ENCODE measurements around the gene TBC1D5.
"Not testable (repeated sequence)": the region's sequence is repeated elsewhere in the genome, so short reads cannot be mapped to it uniquely, and the experiment has no call there.

Gene TBC1D5

GRCh38 chr3:17149076-17149475 lies 593.4 kb downstream of the TBC1D5 start:
- DNase-seq, result no peak

DNA sequence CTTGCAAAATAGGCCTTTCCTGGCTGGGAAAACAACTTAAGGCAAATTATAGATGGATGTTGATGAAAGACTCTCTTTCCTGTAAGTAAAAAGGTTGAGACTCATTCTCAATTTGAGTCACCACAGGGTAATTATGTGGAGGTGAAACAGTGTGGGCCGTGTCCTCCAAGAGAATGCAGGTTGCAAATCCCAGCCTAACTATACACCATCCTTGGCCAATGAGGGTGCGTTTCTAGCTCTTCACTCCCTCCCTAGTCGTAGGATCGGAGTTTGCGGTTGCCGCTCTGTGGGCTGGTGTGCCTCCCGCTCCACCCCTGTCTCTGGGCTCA lies 597.8 kb downstream of the TBC1D5 start:
- peak; percentile 21 for DNase-seq

DNA sequence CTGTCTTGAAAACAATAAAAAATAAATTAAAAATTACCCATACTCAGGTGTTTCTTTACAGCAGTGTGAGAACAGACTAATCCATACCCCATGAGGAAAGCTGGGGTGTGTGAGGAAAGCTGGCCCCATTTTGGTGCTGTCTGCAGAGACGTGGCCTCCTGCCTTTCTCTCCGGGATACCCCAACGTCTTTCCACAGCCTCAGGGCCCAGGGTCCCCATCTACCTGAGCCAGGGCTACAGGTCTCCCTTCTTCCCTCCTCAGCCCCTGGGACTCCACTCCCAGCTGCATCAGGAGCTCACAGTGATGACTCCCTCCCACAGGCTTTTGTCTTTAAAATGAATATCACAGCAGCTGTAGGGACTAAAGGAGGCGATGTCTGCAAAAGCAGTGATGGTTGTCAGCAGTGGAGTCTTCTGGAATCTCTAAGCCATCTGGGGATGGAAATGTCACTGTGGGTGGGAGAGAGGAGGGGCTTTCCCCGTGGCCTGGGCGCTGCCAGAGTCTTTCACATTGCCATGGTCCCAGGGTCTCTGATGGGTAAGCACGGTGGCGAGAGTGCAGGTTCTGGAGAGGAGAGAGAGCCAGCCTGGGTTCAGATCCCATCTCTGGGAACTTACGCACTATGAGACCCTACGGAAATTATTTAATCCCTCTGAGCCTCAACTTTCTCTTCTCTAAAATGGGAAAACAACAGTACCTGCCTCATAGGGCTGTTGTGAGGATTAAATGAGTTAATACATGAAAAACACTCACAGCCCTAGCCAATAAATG lies 598.4 kb downstream of the TBC1D5 start:
- no peak for DNase-seq

- DNase-seq, result no peak
These were observed 599.9 kb downstream of the TBC1D5 start for GRCh38 chr3:17142516-17142915.

GRCh38 chr3:17141699-17142098 lies 600.7 kb downstream of the TBC1D5 start:
- no peak for DNase-seq

DNA sequence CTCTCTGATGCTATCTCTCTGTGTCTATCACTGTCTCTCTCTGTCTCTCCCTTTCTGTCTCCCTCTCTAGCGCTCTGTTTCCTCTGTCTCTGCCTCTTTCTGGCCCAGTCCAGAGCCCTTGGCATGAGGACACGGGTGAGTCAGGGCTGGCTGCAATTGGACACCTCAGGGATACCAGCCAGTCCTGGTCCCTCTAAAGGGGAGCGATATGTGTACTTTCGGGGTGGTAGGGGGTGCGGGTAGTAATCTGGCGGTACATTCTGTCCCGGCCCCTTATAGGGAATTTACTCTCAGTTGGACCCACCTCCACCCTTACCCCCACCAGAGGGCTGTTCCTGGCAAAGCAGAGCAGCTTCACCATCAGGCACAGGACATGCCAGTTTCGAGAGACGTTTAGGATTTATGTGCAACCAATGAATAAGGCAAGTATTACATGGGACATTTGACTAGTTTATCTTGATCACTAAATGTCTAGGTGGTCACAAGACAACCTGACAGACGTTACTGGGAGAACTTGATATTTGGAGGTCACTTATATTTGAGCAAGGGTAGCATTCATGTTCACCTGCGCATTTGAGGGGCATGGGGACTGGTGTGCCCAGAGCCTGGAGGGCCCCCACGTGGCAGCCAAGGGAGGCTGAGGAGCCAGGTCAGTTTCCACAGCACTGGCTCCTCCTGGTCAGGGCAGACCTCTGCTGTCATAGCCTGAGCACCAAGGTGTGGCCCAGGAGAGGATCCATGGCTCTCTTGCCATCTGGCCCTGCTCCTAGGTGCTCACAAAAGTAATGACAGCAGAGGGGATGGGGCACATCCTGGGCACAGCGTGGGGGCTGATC lies 601.5 kb downstream of the TBC1D5 start:
- DNase-seq, result no peak

- no peak for DNase-seq
These were observed 604.0 kb downstream of the TBC1D5 start for GRCh38 chr3:17138246-17139039.

- DNase-seq, result no peak
These were observed 605.1 kb downstream of the TBC1D5 start for GRCh38 chr3:17137321-17137826.

DNA sequence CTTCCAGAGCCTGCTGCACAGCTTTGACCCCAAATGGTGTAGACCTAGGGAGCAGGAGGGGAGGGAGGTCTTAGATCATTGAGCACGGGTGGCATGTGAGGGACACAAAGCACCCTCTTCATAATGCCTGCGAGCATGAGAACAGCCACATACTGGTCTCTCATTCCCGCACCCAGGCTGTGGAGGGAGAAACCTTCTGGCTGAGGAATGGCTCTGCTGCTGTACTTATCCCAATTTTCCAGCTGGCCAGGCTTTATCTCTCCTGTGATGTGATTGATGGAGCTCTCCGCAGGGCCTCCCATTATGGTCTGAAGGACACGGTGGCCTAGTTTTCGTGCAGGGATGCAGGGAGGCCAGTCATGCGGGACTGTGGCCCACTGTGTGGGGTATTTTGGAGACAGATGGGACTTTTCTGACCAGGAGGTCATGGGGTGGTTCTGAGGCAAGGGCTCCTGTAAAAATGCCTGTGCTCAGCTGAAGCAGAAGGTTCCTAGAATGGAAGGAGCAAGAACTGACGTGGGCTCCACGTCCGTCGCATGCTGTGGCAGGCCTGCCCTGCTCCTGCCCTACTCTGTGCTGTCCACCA lies 606.2 kb downstream of the TBC1D5 start:
- no peak for DNase-seq

DNA sequence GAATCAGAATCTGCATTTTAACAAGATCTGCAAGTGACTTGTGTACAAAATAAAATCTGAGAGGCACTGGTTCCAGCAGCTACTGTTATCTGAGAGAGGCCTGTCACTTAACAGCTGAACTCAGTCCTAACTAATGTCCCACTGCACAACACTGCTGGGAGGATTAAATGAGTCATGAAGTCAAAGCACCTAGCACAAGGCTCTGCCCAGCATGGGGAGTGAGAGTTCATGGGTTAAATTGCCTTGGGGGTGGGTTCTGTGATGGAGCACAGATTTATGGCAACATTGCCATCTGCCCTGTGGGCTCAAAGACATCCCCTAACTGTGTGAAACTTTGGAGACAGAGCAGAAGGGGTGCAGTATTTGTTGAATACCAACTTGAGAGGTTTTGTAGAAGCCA lies 606.7 kb downstream of the TBC1D5 start:
- DNase-seq, result no peak

GRCh38 chr3:17133632-17134545 lies 608.5 kb downstream of the TBC1D5 start:
- no peak for DNase-seq

GRCh38 chr3:17132286-17133115 lies 609.9 kb downstream of the TBC1D5 start:
- no peak for DNase-seq

DNA sequence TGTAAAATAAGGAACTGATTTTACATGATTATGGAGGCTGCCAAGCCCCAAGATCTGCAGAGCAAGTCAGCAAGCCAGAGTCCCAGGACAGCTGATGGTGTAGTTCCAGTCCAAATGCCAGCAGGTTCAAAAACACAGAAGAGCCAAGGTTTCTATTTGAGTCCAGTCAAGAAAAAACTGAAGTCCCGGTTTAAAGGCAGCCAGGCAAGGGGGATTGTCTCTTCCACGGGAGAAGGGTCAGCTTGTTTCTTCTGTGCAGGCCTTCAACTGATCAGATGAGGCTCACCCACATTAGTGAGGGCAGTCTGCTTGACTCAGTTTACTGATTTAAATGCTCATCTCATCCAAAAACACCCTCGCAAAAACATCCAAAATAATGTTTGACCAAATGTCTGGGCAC lies 611.5 kb downstream of the TBC1D5 start:
- DNase-seq, result no peak

GRCh38 chr3:17129556-17129955 lies 612.9 kb downstream of the TBC1D5 start:
- no peak for DNase-seq

GRCh38 chr3:17128671-17129070 lies 613.8 kb downstream of the TBC1D5 start:
- DNase-seq, result not testable (repeated sequence)

DNA sequence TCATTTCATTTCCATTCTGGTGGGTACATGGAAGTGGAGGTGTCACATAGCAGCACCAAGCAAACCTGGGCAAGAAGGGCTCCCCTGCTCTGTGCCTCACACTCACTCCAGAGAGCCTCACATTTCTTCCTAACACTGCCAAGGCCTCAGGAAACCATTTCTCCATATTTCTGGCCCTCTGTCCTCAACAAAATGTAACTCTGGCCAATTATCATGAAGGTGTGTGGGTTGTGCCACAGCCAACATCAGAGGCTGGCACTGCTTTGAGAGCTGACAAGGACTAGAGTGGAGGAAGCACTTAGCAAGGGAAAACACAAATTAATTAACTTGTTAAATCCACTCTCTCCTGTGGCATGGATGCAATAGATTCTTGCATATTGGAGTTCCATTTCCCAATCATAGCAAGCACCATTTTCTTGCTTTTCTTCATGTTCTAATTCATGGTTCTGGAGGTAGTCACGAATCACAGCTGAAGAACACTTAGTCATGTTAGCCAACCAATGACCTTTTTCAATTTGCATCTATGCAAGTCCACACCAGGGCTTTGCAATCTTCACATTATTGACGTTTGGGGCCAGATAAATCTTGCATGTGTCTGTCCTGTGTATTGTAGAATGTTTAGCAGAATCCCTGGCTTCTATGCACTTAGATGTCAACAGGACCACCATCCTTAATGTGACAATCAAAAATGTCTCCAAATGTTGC lies 616.5 kb downstream of the TBC1D5 start:
- DNase-seq, result no peak

GRCh38 chr3:17122758-17123157 lies 619.7 kb downstream of the TBC1D5 start:
- no peak for DNase-seq

DNA sequence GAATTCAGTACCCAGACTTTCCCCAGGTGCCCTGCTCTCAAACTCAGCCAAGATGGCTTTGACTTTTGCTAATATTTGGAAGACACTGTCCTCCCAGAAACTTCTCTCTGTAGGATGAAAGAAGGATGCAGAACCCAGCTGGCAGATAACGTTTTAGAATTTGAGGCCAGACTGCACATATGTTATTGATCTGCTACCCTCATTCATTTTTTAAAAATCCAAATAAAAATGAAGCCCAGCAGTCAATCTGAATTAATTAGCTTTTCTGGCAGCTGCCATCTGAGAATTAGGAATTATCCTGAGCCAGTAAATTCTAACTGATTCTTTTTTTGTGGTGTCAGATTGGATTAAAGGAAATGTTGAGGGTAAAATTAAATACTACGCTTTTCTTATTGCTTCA lies 621.1 kb downstream of the TBC1D5 start:
- no peak for DNase-seq

DNA sequence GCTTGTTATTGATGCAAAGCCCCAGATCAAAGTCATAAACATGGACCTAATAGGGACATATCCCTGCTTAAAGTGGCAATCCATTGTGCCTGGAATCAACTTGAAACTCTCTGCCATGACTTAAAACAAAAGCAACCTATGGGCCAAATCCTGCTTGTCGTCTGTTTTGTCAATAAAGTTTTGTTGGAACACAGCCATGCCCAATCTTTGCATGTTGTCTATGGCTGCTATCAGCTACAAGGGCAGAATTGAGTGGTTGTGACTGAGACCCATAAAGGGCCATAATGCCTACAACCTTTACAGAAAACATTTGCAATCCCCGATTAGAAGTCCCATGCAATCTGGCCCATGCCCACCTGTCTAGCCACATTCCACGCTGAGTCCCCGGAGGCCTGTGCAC lies 622.3 kb downstream of the TBC1D5 start:
- DNase-seq, result no peak

Data from stimulated activated CD4-positive, alpha-beta T cell treated with anti-CD3 and anti-CD28 coated beads, Interleukin-1b, Interleukin-23, amount 100 ng/mL, for 48 hours (primary cell).